SW 1271 (cell line): ENCODE data around the gene PSTPIP1.

ENCODE experiments used
- DNase-seq, 2 experiments: peaks; one replicate each; lab custom pipeline; 2025; lab: John Stamatoyannopoulos, UW

PSTPIP1 gene

DNA sequence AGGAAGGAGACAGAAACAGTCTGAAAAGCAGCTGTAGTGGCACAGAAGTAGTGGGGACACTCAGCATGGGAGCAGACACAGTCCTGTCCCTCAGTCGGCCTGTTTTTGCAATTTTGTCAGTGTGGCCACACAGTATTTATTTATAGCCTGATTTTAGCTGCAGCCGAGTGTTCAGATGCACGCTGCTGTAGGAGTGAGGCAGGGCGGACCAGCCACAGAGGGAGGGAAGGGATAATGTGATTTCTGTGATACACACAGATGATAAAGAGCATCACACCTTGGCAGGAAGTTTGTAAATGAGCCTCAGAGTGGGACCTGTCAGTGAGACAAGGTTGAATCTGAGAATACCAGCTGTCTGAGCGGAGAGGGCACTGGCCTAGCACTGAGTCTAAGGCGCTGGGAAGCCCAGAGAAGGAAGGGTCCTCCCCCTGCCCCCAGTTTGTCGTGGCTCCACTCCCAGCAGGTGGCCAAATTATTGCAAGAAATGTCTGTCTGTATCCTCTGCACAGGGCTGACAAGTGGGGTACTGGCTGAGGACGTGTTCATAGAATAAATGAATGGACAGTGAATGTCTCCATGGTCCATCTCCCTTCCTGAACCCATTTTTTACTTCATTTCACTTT, 3.8 kb downstream of the PSTPIP1 start:
- DNase-seq = no peak

DNA sequence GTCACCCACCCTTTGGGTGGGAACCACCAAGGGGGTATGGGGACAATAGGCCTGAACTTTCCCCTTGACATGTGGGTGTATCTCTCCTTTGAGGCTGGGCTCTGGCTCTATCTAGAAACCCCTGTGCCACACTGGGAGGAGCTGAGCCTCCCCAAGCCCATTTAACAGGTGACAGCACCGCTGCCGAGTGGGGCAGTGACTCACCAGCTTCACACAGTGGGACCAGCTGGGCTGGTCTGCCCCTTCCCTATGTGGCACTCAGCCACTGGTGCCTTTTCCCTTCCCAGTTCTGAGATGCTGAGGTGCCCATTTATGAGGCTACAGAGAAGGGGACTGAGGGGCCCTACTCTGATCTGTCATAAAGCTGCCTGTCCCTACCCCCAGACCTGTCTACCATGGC, 5.1 kb downstream of the PSTPIP1 start:
- DNase-seq = no peak

DNA sequence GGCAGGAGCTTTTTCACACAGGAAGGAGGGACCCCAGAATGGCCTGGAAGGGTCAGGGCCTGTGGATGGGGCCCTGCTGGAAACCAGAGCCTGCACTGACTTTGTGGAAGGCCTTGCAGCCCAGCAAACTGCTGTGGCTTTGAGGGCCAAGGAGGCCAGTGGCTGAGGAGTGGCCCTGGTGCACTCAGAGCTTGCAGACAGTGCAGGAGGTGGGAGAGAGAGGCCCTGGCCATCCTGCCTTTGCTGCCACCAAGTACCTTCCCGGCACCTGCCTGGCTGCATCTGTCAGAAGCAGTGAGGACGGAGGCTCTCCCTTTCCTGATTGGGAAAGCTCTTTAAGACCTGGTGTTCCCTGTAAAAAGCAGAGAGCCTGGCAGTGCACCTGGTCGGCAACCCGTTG, 6.4 kb downstream of the PSTPIP1 start:
- no peak for DNase-seq

DNA sequence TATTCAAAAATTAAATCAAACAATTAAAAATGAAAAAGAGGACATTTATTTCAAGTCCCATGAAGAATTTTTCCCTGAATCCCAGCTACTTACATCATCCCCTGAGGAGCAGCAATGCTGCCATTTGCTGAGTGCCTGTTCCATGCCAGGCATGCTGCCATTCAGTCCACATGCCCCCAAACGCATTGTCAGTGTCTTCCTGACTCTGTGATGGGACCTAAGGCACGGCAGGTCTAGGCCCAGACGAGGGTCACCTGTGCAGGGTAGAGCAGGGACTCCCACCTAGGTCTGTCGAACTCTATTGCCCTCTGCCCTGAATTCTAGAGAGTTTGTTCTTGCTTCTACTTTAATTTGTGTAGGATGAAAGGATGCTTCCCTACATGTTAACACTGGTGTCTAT, 7.0 kb downstream of the PSTPIP1 start:
- no peak for DNase-seq

DNA sequence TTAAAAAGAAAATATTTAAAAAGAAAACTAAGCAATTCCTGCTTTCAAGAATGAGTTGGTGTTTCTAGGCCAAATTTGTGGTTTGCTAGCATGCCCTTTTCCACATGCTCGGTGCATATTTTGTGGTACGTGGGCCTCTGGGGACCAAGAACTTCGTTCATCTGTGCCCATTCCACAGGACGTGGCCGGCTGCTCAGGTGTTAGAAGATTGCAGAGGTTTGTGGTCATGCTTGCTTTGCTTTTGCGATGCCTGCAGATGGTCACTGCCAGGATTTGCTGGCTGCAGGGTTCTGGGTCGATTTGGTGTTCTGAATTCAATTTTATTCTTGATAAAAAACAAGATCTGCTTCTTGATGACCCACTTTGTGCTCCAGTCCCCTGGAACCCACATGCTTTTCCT, 7.5 kb downstream of the PSTPIP1 start:
- DNase-seq = no peak

DNA sequence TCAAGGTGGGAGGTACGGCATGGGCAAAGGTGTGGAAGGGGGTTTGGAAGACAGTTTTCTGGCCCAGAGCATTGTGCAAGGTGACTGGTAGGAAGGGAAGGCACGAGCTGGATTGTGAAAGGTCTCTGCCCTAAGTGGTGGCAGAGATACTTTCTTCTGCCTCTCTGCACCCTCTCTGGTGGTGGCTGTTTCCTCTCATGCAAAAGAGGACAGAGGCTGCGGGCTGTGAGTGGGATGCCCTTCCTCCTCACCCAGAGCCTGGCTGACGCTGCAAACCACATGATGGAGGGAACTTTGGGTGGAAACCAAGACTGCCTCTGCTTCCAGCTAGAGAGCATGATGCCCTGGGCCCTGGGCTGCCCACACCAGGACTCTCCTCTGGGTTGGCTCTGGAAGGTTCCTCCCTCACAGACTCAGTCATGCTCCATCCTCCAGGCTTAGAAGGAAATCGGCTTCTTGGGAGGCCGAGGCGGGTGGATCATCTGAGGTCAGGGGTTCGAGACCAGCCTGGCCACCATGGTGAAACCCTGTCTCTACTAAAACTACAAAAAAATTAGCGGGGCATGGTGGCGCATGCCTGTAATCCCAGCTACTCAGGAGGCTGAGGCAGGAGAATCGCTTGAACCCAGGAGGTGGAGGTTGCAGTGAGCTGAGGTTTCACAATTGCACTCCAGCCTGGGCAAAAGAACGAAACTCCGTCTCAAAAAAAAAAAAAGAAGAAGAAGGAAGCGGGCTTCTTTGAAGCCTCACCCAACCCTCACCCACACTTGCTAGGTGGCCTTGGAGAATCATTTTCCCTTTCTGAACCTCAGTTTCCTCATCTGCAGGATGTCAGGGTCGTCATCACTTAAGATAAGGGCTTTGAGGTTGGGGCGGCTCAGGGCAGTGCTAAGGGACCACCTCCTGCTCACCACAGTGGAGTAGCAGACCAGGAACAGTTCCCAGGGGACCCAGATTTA, 8.3 kb downstream of the PSTPIP1 start:
- DNase-seq = no peak

DNA sequence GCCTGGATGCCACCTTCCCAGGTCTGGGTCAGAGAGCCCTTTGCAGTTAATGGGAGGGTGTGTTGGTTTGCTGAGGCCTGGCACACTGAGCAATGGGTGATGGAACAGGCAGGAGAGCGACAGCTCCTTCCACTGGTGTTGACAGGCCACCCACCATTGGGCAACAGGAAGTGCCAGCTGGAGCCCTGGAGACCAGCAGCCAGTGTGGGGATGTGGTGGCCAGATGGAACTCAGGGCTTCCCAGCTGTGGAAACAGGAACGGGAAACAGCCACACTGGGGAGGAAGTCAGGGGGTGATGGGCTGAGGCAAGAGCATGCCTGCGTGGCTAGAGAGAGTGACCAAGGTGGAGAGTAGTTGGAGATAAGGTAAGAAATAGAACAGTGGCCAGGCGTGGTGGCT, 9.3 kb downstream of the PSTPIP1 start:
- DNase-seq = no peak

DNA sequence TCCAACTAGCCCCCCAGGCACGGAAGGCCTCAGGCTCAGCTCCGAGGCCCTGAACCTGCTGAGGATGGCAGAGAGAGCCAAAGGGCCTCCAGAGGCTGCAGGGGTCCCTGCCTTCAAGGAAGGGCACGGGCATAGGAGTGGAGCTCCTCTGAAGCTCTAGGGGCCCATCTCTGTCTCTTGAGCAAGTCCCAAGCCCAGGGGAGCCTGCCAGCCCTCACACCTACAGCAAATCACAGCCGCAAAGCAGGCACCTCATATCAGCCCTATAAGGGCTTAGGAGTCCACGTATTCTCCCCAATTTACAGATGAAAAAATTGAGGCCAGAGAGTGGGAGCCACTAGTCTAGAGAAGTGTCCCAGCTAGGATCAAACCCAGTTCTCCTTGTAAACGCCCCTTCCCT, 14.2 kb downstream of the PSTPIP1 start:
- no peak for DNase-seq

DNA sequence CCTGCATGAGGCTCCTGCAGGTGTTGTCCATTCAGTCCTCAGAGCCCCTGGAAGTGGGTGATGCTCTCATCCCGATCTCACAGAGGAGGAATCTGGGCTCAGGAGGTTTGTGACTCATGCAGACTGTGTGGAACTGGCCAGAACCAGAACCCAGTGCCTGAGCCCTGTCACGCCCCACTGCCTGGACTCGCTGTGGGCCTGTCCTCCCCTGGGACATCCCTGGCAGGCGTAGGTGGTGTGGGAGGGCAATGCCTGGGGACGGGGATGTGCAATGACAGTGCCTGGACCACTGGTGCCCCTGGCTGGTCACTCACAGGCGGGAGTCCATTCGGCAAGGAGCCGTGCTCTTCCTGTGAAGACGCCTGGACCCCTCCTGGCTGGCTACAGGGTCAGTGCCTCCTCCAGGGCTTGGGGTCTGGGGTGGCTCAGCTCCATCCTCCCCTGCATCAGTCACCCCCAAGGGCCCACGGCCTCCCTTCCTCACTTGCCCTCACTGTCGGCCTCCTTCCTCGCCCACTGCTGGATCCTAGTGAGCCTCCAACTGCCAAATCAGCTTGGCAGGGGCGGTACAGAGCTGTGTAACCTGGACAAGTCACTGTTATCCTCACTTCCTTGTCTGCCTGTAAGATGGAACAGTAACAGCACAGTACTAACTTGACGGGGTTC, 14.9 kb downstream of the PSTPIP1 start:
- no peak for DNase-seq

DNA sequence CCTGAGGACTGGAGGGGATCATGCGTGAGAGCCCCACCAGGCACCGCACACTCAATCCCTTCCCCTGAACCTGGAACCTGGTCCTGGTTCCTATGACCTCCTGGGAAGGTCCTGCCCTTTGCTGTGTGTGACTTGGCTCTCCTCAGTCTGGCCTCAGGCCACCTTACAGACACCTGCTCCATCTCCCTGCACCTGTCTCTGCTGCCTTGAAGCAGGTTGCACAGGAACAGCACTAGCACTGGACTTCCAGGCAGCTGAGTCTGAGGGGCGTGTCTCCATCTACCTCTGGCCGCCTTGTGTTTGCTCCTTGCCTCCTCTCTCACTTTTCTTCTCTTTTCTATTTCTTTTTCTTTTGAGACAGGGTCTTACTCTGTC, 15.4 kb downstream of the PSTPIP1 start:
- DNase-seq = no peak

DNA sequence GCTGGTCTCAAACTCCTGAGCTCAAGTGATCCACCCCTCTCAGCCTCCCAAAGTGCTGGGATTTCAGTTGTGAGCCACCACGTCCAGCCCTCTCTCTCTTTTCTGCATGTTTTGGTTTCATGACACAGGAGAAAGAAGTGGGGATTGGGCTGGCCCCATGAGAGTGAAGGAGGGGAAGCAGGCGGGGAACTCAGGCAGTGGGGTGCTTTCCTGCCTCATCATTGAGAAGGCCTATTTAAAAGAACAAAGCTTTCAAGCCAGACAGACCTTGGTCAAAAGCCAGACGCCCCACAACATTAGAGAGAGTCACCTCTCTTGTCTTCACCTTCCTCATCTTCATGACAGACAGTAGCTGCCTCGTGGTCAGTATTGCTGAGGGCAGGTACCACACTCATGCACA, 15.9 kb downstream of the PSTPIP1 start:
- no peak for DNase-seq

DNA sequence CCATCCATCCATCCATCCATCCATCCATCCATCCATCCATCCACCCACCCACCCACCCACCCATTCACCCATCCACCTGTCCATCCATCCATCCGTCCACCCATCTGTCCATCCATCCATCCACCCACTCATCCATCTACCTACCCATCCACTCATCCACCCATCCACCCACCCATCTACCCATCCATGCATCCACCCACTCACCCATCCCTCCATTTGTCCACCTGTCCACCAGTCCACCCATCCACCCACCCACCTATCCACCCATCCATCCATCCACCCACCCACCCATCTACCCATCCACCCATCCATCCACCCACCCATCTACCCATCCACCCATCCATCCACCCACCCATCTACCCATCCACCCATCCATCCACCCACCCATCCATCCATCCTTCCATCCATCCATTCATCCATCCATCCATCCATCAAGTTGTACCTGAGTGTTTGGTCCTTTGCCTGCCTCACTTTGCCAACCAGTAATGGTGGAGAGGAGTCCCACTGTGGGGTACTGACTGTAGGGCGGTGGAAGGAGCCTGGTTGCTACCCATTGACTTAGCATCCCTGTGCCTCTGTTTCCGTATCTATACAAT, 17.3 kb downstream of the PSTPIP1 start:
- no peak for DNase-seq

DNA sequence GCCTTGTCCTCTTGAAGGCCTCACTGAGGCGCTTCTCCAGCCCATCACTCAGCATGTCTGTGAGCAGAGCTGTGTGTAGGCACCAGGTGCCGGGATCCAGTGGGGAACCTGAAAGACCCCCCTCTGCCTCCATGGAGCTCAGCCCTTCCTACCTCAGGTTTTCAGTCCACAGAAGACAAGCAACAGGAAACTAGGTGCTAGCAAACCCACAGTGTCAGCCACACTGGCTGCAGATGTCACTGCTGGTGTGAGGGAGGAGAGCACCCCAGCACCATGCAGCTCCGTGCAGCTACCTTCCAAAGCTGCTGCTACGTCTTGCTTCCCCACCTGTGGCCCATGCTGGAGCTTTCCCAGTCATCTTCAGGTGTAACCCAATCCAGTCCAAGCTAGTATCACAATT, 17.9 kb downstream of the PSTPIP1 start:
- DNase-seq = no peak

DNA sequence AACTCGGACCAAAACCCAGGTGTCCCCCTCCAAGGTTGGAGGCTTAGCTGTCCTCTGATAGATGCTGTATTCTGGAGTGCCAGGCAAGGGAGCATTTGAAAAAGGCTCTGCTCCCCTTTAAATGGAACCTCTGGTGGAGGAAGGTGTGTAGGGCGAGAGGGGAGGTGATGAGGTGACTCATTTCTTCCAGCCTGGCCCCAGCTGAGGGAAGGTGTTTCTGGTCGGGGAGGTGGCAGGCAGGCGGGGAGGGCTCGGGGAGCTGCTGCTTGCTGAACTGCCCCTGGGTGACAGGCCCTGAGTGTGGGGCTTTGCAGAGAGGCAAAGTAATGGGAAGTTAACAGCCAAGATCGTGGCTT, 18.8 kb downstream of the PSTPIP1 start:
- DNase-seq = no peak

DNA sequence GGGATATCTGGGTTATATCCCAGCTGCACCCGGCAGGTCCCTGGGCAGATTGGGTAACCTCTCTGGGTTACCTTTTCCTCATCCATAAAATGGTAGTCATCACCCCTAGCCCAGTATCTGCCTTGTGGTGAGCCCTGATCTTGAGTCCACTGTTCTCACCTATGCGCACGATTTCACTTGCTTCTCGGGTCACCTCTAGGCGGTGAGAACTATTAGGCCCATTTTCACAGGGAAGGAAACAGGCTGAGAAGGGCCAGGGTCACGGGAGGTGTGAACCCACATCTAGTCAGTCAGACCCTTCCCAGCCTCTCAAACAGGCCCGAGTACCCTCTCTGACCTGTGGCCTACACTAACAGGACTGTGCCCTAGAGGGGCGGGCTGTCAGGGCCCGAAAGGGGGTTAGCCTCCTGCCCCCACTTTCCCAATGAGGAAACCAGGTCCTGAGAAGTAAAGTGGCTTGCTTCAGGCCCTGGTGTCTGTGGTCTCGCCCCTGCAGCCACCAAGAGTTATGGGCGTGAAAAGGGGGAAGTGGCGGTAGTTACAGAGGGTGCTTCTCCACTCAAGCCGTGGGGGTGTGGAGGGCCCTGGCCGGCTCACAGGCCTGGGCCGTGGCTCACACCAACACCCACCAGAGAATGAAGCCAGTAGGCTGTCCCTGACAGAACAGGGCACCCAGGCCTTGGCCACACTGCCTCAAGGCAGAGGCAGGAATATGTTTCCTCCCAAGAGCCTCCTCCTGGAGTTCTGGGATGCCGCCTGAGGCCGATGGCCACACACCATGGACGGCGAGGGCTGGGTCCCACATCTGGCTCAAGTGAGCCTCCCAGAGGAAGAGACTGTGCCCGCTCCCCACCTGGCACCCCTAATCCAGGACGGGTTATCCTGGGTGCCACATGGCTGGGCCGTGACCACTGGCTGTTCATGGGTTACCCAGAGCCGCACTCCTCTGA, 19.5 kb downstream of the PSTPIP1 start:
- DNase-seq = no peak

DNA sequence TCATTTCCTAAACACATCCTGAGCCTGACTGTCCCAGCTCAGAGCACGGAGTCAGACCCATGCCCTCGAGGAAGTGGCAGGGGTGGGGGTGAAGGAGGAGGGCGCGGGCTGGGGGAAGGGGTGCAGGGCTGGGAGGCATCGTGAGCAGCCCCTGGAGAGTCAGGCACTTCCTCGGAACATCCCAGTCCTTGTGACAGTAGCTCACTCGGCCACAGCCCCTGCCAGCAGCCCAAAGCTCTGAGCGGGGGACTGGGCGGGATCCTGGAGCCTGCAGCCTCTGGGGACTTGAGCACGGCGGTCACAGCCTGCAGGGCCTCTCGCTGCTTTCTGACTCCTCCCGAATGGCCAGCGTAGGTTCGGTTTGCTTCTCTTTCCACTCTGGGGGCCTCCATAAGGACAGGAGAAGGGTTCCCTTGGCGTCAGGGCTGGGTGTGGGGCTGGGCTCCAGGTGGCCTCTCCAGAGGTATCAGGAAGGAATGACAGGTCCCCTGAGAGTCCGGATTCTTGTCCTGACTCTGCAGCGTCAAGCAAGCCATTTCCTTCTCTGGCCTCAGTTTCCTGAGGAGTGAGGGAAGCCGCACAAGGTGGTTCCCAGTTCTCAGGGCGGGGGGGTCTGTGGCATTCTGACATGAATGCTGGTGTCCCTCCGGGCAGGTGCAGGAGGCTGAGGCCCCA, 20.9 kb downstream of the PSTPIP1 start:
- DNase-seq = no peak

DNA sequence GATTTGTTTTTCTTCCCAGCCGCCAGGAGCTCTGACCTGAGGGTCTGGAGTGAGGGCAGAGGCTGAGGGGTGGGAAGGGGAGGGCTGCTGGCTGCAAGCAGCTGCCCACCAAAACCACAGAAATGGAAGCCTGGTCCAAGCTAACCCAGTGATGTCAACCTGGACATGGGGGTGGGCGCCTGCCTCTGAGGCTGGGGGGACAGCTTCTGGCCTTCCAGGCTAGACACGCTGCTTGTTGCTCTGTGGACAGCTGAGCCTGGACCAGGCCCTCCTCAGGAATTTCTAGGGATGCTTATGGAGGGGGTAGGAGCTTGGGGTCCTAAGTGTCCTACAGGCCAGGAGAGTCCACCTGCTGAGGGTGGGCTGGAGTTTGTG, 21.4 kb downstream of the PSTPIP1 start:
- no peak for DNase-seq

DNA sequence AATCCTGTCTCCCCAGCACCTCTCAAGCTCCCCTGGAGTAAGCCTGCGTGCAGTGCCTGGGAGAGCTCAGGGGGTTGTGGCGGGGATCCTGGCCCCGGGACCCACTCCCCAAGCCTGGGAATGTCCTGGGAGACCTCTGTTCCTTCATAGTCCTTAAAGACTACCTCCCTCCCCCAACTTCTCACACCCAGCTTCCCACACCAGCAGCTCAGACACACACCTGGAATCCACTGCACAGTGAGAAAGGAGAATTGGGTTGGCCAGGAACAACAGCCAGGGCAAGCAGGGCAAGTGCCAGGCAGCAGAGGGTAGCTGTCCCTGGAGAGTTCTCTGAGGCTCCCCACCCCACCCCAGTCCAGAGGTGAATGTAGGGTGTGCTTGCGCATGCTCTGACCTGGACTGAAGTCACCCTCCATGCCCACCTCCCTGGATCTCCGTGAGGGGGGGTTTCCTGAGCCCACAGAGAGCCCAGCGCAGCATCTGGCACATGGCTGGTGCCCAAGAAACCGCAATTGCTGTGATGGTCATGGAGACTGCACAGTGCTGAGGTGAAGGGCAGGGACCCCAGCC, 22.2 kb downstream of the PSTPIP1 start:
- DNase-seq = no peak

DNA sequence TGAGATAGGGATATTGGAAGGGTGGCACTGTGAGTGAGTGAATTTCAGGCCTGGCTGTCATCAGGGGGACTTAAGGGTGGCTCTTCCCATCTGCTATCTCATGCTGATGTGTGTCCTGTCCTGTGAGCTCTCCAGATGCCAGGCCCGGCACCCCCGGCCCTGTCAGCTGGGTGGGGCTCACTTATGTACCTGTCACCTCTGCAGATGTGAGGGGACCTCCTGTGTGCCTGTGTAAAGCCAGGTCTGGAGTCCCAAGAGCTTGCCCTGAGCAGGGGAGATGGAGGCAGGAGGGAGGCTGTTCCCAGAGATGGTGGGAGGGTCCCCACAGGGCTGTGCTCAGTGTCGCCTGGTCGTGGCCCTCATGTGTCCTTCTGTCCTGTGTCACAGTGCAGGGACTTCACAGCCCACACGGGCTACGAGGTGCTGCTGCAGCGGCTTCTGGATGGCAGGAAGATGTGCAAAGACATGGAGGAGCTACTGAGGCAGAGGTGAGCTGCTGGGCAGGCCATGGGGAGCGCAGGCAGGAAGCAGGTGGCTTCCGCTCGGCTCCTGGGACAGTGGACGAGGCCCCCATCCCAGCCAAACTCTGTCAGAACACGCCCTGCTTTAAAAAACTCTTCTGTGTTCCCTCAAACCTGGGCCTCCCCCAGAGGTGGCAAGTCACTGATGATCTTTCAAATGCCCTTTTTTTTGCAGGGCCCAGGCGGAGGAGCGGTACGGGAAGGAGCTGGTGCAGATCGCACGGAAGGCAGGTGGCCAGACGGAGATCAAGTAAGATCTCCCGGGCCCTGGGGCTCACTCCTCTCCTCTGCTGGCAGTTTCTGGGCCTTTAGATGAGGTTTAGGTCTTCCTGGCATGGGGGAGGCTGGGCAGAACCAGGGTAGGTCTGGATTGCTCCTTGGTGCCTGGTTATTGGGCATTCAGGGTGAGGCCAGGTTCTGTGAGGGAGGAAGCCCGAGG, 23.1 kb downstream of the PSTPIP1 start:
- no peak for DNase-seq
